ENCODE data around the gene PAK1.

Gene PAK1

DNA sequence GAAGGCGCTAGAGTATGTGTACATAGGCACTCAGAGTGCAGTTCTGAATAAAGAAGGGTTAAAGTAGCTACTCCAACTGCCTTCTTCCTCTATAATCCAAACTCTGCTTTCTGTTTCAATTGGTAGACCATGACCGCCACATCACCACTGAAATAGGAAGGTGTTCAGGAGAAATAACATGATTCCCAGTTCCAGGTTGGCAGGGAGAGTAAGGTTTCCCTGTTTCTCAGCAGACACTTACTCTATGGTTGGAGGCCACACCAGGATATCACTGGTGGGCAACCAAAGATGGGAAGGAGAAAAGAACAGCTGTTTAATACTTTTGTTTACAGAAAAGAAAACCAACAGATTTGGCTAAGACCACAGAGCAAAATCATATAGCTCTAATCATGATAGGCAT, 37.9 kb downstream of the PAK1 start:
- no peak for TF ChIP-seq CTCF (IDR thresholded peaks at IDR 0.05; ENCODE audit: low read depth, low read length)
- H3K4me3 ChIP-seq (replicated peaks in 1 of 2; ENCODE audit: low read depth in 2 of 2, low read length in 2 of 2): no peak overlapping the region
- no peak for DNase-seq (ENCODE audit: low read depth in 2 of 2)

DNA sequence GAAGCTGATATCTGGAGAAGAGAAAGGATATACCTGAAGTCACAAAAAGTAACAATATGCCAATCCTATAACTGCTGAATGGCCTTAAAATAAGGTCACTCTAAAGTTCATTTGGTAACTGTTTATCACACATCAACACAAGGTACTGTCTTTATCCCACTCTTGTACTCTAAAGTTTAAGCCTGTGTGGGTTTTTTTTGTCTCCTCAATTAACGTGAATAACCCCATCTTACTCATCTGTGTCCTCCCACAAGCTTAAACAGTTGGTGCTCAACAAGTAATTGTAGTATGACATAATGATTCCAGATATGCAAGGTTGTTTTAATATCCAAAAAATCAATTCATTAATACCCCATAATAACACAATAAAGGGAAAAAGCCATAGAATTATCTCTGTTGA, 42.1 kb downstream of the PAK1 start:
- no peak overlapping the region for H3K4me3 ChIP-seq (replicated peaks in 1 of 2; ENCODE audit: low read depth in 2 of 2, low read length in 2 of 2)
- no peak for TF ChIP-seq CTCF (IDR thresholded peaks at IDR 0.05; ENCODE audit: low read depth, low read length)
- DNase-seq (ENCODE audit: low read depth in 2 of 2): no peak

- TF ChIP-seq CTCF (IDR thresholded peaks at IDR 0.05; ENCODE audit: low read depth, low read length): no peak
- DNase-seq (ENCODE audit: low read depth in 2 of 2): no peak
- no peak overlapping the region for H3K4me3 ChIP-seq (replicated peaks in 1 of 2; ENCODE audit: low read depth in 2 of 2, low read length in 2 of 2)
Measured at GRCh38 chr11:77428598-77428997, 45.3 kb downstream of the PAK1 start.

DNA sequence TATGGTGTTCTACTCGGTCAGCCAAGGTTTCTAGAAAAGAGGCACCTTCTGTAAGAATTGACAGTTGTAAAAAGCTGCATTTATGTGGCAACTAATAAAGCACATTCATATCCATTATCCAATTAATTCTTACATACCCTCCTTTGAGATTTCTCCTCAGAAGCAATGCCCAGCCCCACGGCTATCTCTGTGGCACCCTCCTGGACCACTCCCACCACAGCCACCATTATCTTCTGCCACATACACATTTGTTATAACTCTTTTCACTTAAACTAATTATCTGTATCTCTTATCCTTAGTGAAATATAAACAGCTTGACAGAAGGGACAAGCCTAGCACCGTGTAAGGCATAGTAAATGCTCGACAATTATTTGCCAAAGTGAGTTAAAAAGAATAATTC, 48.5 kb downstream of the PAK1 start:
- TF ChIP-seq CTCF (IDR thresholded peaks at IDR 0.05; ENCODE audit: low read depth, low read length): no peak

DNA sequence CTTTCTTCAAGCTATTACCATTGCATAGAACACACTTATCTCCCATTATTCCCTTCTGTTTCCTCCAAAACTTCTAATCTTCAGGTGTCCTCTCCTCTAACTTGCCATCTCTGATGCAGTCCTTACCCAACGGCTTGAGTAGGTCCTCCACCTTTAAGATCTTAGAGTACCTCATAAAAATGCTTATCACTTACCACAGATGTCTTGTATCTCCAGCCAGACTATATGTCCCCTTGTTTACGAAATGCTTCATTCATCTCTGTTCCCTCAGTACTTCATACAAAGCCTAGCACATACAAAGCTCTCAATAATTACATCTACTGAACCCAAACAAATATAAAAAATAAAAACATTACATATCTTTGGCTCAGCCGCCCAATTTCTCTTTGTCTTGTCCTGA, 49.2 kb downstream of the PAK1 start:
- DNase-seq (ENCODE audit: low read depth in 2 of 2): no peak
- no peak overlapping the region for H3K4me3 ChIP-seq (replicated peaks in 1 of 2; ENCODE audit: low read depth in 2 of 2, low read length in 2 of 2)
- no peak for TF ChIP-seq CTCF (IDR thresholded peaks at IDR 0.05; ENCODE audit: low read depth, low read length)

More for the DNA sequence above, 48.5 kb downstream of the PAK1 start:
- no peak for DNase-seq (ENCODE audit: low read depth in 2 of 2)
- H3K4me3 ChIP-seq (replicated peaks in 1 of 2; ENCODE audit: low read depth in 2 of 2, low read length in 2 of 2): no peak overlapping the region

DNA sequence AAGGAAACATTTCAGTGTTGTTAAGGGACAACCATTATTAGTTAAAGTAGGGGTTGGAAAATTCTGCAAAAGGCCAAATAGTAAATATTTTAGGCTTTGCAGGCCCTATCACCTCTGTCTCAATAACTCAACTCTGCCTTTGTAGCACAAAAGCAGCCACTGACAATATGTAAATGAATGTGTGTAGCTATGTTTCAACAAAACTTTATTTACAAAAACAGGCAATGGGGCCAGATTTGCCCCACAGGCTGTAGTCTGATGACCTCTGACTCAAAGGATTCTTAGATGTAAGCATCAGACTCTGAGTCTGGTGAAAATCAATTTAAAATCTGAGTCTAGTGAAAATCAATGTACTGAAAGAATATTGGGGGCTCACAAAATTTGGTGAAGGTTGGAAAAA, 50.3 kb downstream of the PAK1 start:
- TF ChIP-seq CTCF (IDR thresholded peaks at IDR 0.05; ENCODE audit: low read depth, low read length): no peak
- H3K4me3 ChIP-seq (replicated peaks in 1 of 2; ENCODE audit: low read depth in 2 of 2, low read length in 2 of 2): no peak overlapping the region
- DNase-seq (ENCODE audit: low read depth in 2 of 2): no peak

DNA sequence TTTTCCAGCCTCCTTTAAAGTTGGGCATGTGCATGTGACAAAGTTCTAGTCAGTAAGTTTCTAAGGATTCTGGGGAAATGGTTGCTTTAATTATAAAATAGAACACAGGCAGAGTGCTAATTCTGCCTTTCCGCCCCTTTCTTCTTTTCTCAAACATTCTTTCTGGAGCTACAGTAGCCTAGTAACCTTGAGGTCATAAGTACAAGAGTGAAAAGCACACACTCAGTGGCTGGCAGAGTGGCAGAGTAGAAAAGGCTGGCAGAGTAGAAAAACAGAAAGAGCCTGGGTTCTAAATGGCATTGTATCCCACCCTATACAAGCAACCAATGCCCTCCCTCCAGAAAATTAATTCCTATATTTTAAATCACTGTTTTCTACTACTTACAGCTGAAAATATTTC, 51.2 kb downstream of the PAK1 start:
- DNase-seq (ENCODE audit: low read depth in 2 of 2): no peak
- no peak for TF ChIP-seq CTCF (IDR thresholded peaks at IDR 0.05; ENCODE audit: low read depth, low read length)
- no peak overlapping the region for H3K4me3 ChIP-seq (replicated peaks in 1 of 2; ENCODE audit: low read depth in 2 of 2, low read length in 2 of 2)

Data from cardiac fibroblast (primary cell).